Panc1 (cell line): ENCODE data around the gene AMER2. TPM values are rescaled to one million over a fixed set of nuclear protein-coding genes. Genes with fewer than 3 reads are reported as not detected.

Experiments
- ATAC-seq: fragments of 200-7000 bp; cut with Tn5 transposase; 2 replicates; pipeline ENCODE4 v1.9.1; 2020; ENCODE audit warnings: mild to moderate bottlenecking, moderate library complexity
- BruUV-seq: library from RNA; stranded (reverse); fragments of 400-500 nt; replicated peaks from 2 replicates; lab custom pipeline; 2021; lab: Mats Ljungman, UMichigan
- CTCF ChIA-PET: fragments of 300-600 bp; sonication (Branson Sonifier 250); formaldehyde crosslinking; loops from one replicate; lab custom pipeline; 2022; ENCODE audit warnings: antibody characterized with exemption; lab: Charles Lee
- POLR2A ChIA-PET: fragments of 300-600 bp; sonication (Branson Sonifier 250); formaldehyde crosslinking; loops from one replicate; lab custom pipeline; 2022; ENCODE audit warnings: antibody characterized with exemption; lab: Charles Lee
- DNase-seq: peaks from one replicate; pipeline ENCODE4 v3.0.0-alpha.2; 2010; ENCODE audit warnings: low read depth, low spot score
- H3K27ac ChIP-seq: 2 replicates; pipeline ENCODE4 v1.5.1; 2011; ENCODE audit warnings: mild to moderate bottlenecking, low read length, inconsistent platforms
- H3K27me3 ChIP-seq: fragments of 200-500 bp; sonication (Bioruptor generic); 2 replicates; pipeline ENCODE4 v1.6.0; 2014; ENCODE audit warnings: low read length, inconsistent platforms; ENCODE audit not compliant: control insufficient read depth, insufficient read depth
- H3K36me3 ChIP-seq: fragments of 200-500 bp; sonication (Bioruptor generic); 2 replicates; pipeline ENCODE4 v1.5.1; 2014; ENCODE audit warnings: inconsistent platforms, mild to moderate bottlenecking, low read length, moderate library complexity; ENCODE audit not compliant: control insufficient read depth, insufficient read depth
- H3K4me1 ChIP-seq: 2 replicates; pipeline ENCODE4 v1.5.1; 2011; ENCODE audit warnings: inconsistent platforms, mild to moderate bottlenecking, low read length, moderate library complexity; ENCODE audit not compliant: control insufficient read depth, insufficient read depth
- H3K4me3 ChIP-seq, 2 experiments: 2 replicates each; pipeline ENCODE4 v1.5.1; 2011 to 2012; ENCODE audit warnings: low read depth in 2 of 2, low read length in 2 of 2, mild to moderate bottlenecking in 2 of 2, inconsistent platforms in 1 of 2, moderate library complexity in 1 of 2
- H3K9me3 ChIP-seq: fragments of 200-500 bp; sonication (Bioruptor generic); 2 replicates; pipeline ENCODE4 v1.5.1; 2014; ENCODE audit warnings: low read depth, mild to moderate bottlenecking, inconsistent platforms, low read length, moderate library complexity; ENCODE audit not compliant: control insufficient read depth, insufficient read depth
- CTCF ChIP-seq: fragments of 450-650 bp; IDR thresholded peaks from 2 replicates; pipeline ENCODE4 v1.5.1; 2017; ENCODE audit warnings: mild to moderate bottlenecking
- POLR2AphosphoS5 ChIP-seq: IDR thresholded peaks from 2 replicates; pipeline ENCODE4 v1.6.1; 2012; ENCODE audit warnings: mild to moderate bottlenecking, low read depth, low read length, moderate library complexity
- REST ChIP-seq, 2 experiments: IDR thresholded peaks; 2 replicates each; pipeline ENCODE4 v1.6.1; 2011 to 2012; ENCODE audit warnings: low read depth in 2 of 2, control low read depth in 1 of 2, low read length in 1 of 2, mild to moderate bottlenecking in 1 of 2, moderate library complexity in 1 of 2; ENCODE audit not compliant: insufficient read depth in 1 of 2
- SIN3A ChIP-seq: IDR thresholded peaks from 2 replicates; pipeline ENCODE4 v1.6.1; 2012; ENCODE audit warnings: low read depth, mild to moderate bottlenecking, low read length, moderate library complexity, borderline replicate concordance; ENCODE audit not compliant: insufficient read depth
- TCF7L2 ChIP-seq: IDR thresholded peaks from 2 replicates; pipeline ENCODE4 v1.6.1; 2011; ENCODE audit warnings: mild to moderate bottlenecking, low read depth, low read length, inconsistent platforms
- in situ Hi-C: cut with HindIII; loops from 2 replicates; pipeline ENCODE4 v1.10.0; 2016; ENCODE audit warnings: low sequenced_read_pairs, low pct_unique_long_range_greater_than_20kb
- intact Hi-C: fragments of 100-400 bp; cut with micrococcal nuclease; formaldehyde crosslinking; loops from one replicate; pipeline ENCODE4 v1.10.0; 2022; ENCODE audit not compliant: unreplicated experiment
- total RNA-seq: library from RNA; stranded (reverse); gene quantifications from one replicate; pipeline ENCODE4 v1.2.1, GENCODE V29; 2021; ENCODE audit not compliant: unreplicated experiment

Gene AMER2
- total RNA-seq, 1 experiment from 2014 or later = not detected

GRCh38 chr13:25148402-25148771, 23.7 kb downstream of the AMER2 start:
- ATAC-seq = no peak
- Histone ChIP-seq H3K9me3 (no peaks in the 10 kb centered on the region), H3K27ac (no peak overlapping the region), H3K27me3 (peaks cover 2% of the 10 kb centered on the region; the same call in 1 of the 2 replicates), H3K4me3 (no peak overlapping the region), H3K36me3 (no peaks in the 10 kb centered on the region), H3K4me1 (no peaks in the 10 kb centered on the region)
- POLR2A ChIA-PET = no interaction called here
- in situ Hi-C loops = no loop called here
- CTCF ChIA-PET = no interaction called here
- DNase-seq = no peak
- no peak for TF ChIP-seq CTCF
- no peak for TF ChIP-seq SIN3A
- no peak for TF ChIP-seq TCF7L2
- no peak for TF ChIP-seq POLR2AphosphoS5
- no peak for TF ChIP-seq REST (IDR thresholded peaks at IDR 0.05; ENCODE audit: insufficient read depth in 1 of 2, low read depth in 2 of 2, low read length in 1 of 2)
- no TSS peak for BruUV-seq
- intact Hi-C loops = no loop called here

- CTCF ChIA-PET = no interaction called here
- Histone ChIP-seq H3K36me3 (no peaks in the 10 kb centered on the region), H3K27ac (no peak overlapping the region), H3K4me3 (no peak overlapping the region), H3K27me3 (peaks cover 2% of the 10 kb centered on the region; the same call in 1 of the 2 replicates), H3K9me3 (no peaks in the 10 kb centered on the region), H3K4me1 (no peaks in the 10 kb centered on the region)
- DNase-seq = no peak
- POLR2A ChIA-PET = no interaction called here
- ATAC-seq = no peak
- intact Hi-C loops (no loop called here), in situ Hi-C loops (no loop called here)
- no TSS peak for BruUV-seq
- no peak for TF ChIP-seq TCF7L2
- no peak for TF ChIP-seq CTCF
- no peak for TF ChIP-seq SIN3A
- TF ChIP-seq REST (IDR thresholded peaks at IDR 0.05; ENCODE audit: insufficient read depth in 1 of 2, low read depth in 2 of 2, low read length in 1 of 2) = no peak
- TF ChIP-seq POLR2AphosphoS5 = no peak
Observed at GRCh38 chr13:25147638-25148401, 24.3 kb downstream of the AMER2 start.
